Thyroid gland (tissue), 4 donors: Measurements from ENCODE around the gene SELENOF.

Source experiments
- CTCF ChIP-seq, 6 experiments: fragments of 200-600 bp in 3 of 6; fragments of 450-650 bp in 3 of 6; sonication (generic) in 3 of 6; IDR thresholded peaks; one replicate each; pipeline ENCODE4 v1.5.1; 2016 to 2019; ENCODE audit warnings: antibody characterized with exemption in 6 of 6, mild to moderate bottlenecking in 2 of 6, inconsistent platforms in 1 of 6, moderate library complexity in 1 of 6
- POLR2A ChIP-seq, 2 donors: fragments of 450-650 bp; IDR thresholded peaks; one replicate each; pipeline ENCODE4 v1.6.1; 2017; ENCODE audit warnings: antibody characterized with exemption in 2 of 2, mild to moderate bottlenecking in 2 of 2, moderate library complexity in 1 of 2

GRCh38 chr1:86951430-86951829 lies 37.5 kb upstream of the SELENOF start:
- TF ChIP-seq CTCF (IDR thresholded peaks at IDR 0.05) (no peak), POLR2A (IDR thresholded peaks at IDR 0.05) (no peak)
